Rectal smooth muscle tissue (tissue), 1 donor: ENCODE data around the gene TUBGCP2.

Source experiments
- H3K27ac ChIP-seq: one replicate; pipeline ENCODE4 v1.7.0; 2013; ENCODE audit warnings: low read depth, low read length, inconsistent platforms
- H3K27me3 ChIP-seq: one replicate; pipeline ENCODE4 v1.7.0; 2013; ENCODE audit warnings: low read length; ENCODE audit not compliant: control insufficient read depth, insufficient read depth
- H3K36me3 ChIP-seq: one replicate; pipeline ENCODE4 v1.7.0; 2013; ENCODE audit warnings: low read length; ENCODE audit not compliant: control insufficient read depth, insufficient read depth
- H3K4me1 ChIP-seq: one replicate; pipeline ENCODE4 v1.7.0; 2013; ENCODE audit warnings: low read length; ENCODE audit not compliant: control insufficient read depth, insufficient read depth
- H3K4me3 ChIP-seq: one replicate; pipeline ENCODE4 v1.7.0; 2013; ENCODE audit warnings: low read length
- H3K9ac ChIP-seq: one replicate; pipeline ENCODE4 v1.7.0; 2013; ENCODE audit warnings: low read length

TUBGCP2 gene

GRCh38 chr10:133283931-133284330 is 24.7 kb downstream of the TUBGCP2 start:
- no peak overlapping the region for H3K4me3 ChIP-seq

GRCh38 chr10:133282846-133283390 is 25.8 kb downstream of the TUBGCP2 start:
- H3K27ac ChIP-seq, result no peak overlapping the region
- H3K36me3 ChIP-seq, result peaks cover 33% of the 10 kb centered on the region
- H3K4me1 ChIP-seq, result no peaks in the 10 kb centered on the region
- H3K27me3 ChIP-seq, result no peaks in the 10 kb centered on the region
- no peak overlapping the region for H3K9ac ChIP-seq
- H3K4me3 ChIP-seq, result no peak overlapping the region

More at GRCh38 chr10:133283931-133284330, 24.7 kb downstream of the TUBGCP2 start:
- no peak overlapping the region for H3K27ac ChIP-seq
- H3K36me3 ChIP-seq, result peaks cover 42% of the 10 kb centered on the region
- no peaks in the 10 kb centered on the region for H3K27me3 ChIP-seq
- H3K4me1 ChIP-seq, result no peaks in the 10 kb centered on the region
- H3K9ac ChIP-seq, result no peak overlapping the region

GRCh38 chr10:133281628-133282372 is 26.9 kb downstream of the TUBGCP2 start:
- no peak overlapping the region for H3K9ac ChIP-seq
- H3K36me3 ChIP-seq, result peaks cover 26% of the 10 kb centered on the region
- H3K4me3 ChIP-seq, result no peak overlapping the region
- H3K27me3 ChIP-seq, result no peaks in the 10 kb centered on the region
- no peaks in the 10 kb centered on the region for H3K4me1 ChIP-seq
- H3K27ac ChIP-seq, result no peak overlapping the region

GRCh38 chr10:133281084-133281483 is 27.6 kb downstream of the TUBGCP2 start:
- H3K9ac ChIP-seq, result no peak overlapping the region
- H3K36me3 ChIP-seq, result peaks cover 23% of the 10 kb centered on the region
- H3K4me1 ChIP-seq, result no peaks in the 10 kb centered on the region
- H3K27me3 ChIP-seq, result peaks cover 1% of the 10 kb centered on the region
- no peak overlapping the region for H3K27ac ChIP-seq
- no peak overlapping the region for H3K4me3 ChIP-seq

DNA sequence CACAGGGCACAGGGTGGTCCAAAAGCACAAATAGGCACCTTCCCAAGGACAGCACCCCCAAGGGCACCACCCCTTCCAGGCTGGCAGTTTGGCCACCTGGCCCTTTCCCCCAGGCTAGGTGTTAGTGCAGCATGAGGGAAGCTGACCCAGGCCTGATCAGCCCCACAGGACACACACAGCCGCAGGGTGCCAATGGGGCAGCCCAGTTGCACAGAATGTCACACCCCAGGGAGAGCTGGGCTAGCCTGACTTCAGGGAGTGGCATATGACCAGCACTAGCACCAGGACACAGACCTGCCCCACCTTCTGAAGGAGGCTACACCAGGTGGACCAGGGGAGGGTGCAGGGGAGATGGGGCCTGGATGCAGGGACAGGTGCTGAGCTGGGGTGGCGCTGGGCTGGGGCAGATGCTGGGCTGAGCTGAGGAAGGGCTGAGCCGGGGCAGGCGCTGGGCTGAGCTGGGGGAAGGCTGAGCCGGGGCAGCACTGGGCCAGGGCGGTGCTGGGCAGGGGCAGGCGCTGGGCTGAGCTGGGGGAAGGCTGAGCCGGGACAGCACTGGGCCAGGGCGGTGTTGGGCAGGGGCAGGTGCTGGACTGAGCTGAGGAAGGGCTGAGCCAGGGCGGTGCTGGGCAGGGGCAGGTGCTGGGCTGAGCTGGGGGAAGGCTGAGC is 28.1 kb downstream of the TUBGCP2 start:
- Histone ChIP-seq H3K9ac (no peak overlapping the region), H3K4me3 (no peak overlapping the region), H3K27ac (no peak overlapping the region), H3K36me3 (peaks cover 21% of the 10 kb centered on the region), H3K27me3 (peaks cover 4% of the 10 kb centered on the region), H3K4me1 (no peaks in the 10 kb centered on the region)

DNA sequence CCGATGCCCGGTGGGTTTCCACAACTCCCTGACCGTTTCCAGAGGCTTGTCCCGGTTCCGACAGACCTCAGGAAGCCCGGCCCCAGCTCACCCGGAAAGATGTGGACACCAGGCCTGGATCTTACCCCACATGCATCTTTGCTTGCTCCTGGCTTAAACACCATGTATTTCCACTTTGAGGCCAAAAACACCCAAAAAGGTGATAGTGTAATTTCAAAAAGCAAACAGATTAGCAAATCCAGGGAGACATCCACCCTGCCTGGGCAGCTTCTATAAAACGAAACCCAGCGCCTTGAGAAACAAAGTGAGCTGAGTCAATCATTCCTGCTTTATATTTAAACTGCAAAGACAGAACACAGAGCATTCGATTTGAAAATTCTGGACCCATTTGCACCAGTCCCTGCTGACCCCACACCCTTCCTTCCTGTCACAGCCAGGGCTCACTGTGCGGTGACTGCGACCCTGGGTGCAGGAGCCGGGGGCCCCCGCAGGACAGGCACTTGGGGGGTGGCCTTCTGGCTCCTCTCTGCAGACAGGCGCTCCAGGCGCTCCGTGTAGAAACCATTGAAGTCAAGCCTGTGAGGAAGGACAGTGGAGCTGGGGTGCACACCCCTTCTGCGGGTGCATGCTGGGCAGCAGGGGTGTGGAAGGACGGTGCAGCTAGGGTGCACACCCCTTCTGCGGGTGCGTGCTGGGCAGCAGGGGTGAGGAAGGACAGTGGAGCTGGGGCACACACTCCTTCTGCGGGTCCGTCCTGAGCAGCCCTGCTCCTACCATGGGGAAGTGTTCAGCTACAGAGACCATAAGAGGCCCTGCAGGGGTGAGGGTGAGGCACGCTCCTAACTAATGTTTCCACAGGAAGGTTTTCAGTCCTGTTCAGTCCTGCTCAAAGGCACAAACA is 29.1 kb downstream of the TUBGCP2 start:
- Histone ChIP-seq H3K27ac (no peak overlapping the region), H3K36me3 (peaks cover 15% of the 10 kb centered on the region)

GRCh38 chr10:133278577-133279265 is 30.0 kb downstream of the TUBGCP2 start:
- Histone ChIP-seq H3K9ac (no peak overlapping the region), H3K36me3 (peaks cover 8% of the 10 kb centered on the region), H3K4me1 (no peaks in the 10 kb centered on the region), H3K4me3 (no peak overlapping the region), H3K27ac (no peak overlapping the region), H3K27me3 (peaks cover 11% of the 10 kb centered on the region)

More for the DNA sequence above, 29.1 kb downstream of the TUBGCP2 start:
- no peak overlapping the region for H3K4me3 ChIP-seq
- H3K27me3 ChIP-seq, result peaks cover 9% of the 10 kb centered on the region
- no peaks in the 10 kb centered on the region for H3K4me1 ChIP-seq
- no peak overlapping the region for H3K9ac ChIP-seq

DNA sequence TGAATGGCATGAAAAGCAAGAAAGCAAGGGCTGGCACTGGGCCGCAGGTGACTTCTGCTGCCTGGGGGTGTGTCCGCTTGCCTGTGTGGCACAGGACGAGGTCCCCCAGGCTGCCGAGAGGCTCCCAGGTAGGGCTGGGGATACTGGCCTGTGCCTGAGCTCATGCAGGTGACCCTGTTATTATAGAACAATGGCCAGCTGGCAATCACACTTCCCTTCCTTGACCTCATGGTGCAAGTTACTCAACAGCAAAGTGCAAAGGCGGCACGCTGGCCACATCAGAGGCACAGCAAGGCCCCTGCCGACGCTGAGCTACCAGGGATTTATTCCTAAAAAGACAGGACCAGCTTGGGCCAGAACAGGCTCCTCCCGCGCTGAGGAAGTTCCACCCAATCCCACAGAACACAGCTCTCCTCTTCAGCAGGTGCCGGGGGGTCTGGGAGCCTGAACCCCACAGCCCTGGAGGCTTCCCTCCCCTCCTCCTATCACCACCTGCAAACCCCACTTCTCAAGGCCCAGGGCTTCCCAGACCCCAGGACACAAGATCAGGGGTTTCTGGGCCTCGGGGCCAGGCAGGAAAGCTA is 30.6 kb downstream of the TUBGCP2 start:
- H3K27me3 ChIP-seq, result peaks cover 11% of the 10 kb centered on the region
- peaks cover 5% of the 10 kb centered on the region for H3K36me3 ChIP-seq
- H3K4me3 ChIP-seq, result no peak overlapping the region
- H3K27ac ChIP-seq, result no peak overlapping the region
- H3K9ac ChIP-seq, result no peak overlapping the region
- no peaks in the 10 kb centered on the region for H3K4me1 ChIP-seq

- Histone ChIP-seq H3K27me3 (peaks cover 11% of the 10 kb centered on the region), H3K36me3 (peaks cover 5% of the 10 kb centered on the region), H3K9ac (no peak overlapping the region), H3K4me3 (no peak overlapping the region), H3K4me1 (no peaks in the 10 kb centered on the region), H3K27ac (no peak overlapping the region)
These were observed 31.2 kb downstream of the TUBGCP2 start for GRCh38 chr10:133277277-133277992.

DNA sequence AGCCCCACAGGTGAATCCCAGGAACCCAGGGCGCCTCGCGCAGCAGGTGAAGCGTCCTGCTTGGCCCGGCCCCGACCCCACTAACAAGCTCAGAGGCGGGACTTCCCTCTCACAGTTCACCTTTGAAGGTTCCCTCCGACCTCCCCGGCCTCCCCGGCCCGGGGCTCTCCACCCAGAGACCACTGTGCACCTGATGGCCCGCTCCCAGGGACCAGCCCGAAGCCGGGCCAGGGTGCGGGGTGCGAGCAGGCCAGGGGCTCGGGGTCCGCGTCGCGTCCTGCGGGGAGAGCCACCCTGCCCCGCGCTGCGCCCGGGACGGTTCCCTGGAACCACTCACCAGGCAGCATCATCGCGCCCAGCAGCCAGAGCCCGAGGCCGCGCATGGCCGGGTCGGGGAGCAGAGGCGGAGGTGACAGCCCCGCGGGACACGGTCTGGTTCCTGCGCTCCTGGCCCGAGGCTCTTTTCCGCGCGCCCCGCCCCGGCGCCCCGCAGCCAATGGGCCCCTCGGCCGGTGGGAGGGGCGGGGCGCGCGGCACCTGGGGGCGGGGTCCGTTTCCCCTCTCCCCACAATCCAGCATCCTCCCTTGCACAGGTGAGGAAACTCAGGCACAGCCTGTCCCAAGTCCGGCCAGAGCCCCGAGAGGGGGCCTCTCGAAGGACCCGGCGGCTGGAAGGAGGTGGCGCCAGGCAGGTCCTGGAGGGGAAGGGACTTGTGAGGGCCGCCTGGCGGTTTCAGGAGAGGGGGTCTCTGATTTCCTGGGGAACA is 32.1 kb downstream of the TUBGCP2 start, which contains the start of gene ADAM8:
Gene ADAM8, minus strand, starts transcription at position 434 of the 767 bp plus-strand sequence. Its CDS starts 51 bp downstream, at position 383.
- Histone ChIP-seq H3K4me1 (no peaks in the 10 kb centered on the region), H3K9ac (peak within 1 kb of the TSS; percentile 56), H3K27ac (no peak within 1 kb of the TSS), H3K36me3 (peaks cover 5% of the 10 kb centered on the region), H3K4me3 (peak within 1 kb of the TSS; percentile 59), H3K27me3 (peaks cover 11% of the 10 kb centered on the region)
